HFFc6 (cell line): Measurements from ENCODE around the gene TMEM176B. TPM values are rescaled to one million over a fixed set of nuclear protein-coding genes. Genes with fewer than 3 reads are reported as not detected.

Source experiments
- DNase-seq: peaks from one replicate; pipeline ENCODE4 v3.0.0-alpha.2; 2018
- H3K27ac Mint-ChIP-seq: 2 replicates; pipeline ENCODE4 v1.8.0; 2020; ENCODE audit warnings: mild to moderate bottlenecking, mixed read lengths
- H3K27me3 Mint-ChIP-seq: 2 replicates; pipeline ENCODE4 v1.8.0; 2021; ENCODE audit warnings: mild to moderate bottlenecking, moderate library complexity, mixed read lengths; ENCODE audit not compliant: insufficient read depth
- H3K36me3 Mint-ChIP-seq: 2 replicates; pipeline ENCODE4 v1.8.0; 2021; ENCODE audit warnings: low read depth, mixed read lengths
- H3K4me1 Mint-ChIP-seq: 2 replicates; pipeline ENCODE4 v1.8.0; 2020; ENCODE audit warnings: low read depth, mixed read lengths
- H3K4me3 Mint-ChIP-seq: 2 replicates; pipeline ENCODE4 v1.8.0; 2020; ENCODE audit warnings: mild to moderate bottlenecking, moderate library complexity, mixed read lengths
- H3K9me3 Mint-ChIP-seq: 2 replicates; pipeline ENCODE4 v1.8.0; 2020; ENCODE audit warnings: mild to moderate bottlenecking, mixed read lengths
- total RNA-seq, 6 experiments: library from RNA; stranded (reverse); fragmentation: NEBNext Ultra II Directional; extraction: Animal tissue kit (Norgen Biotek cat#: 25700); gene quantifications; 2 replicates in 1 of 6; 3 replicates in 5 of 6; pipeline ENCODE4 v1.2.3, GENCODE V29; 2021
- TF ChIP-seq, protein P1 (sequence below): fragments of 200-600 bp; sonication (generic); IDR thresholded peaks from 2 replicates; pipeline ENCODE4 v1.5.0; 2021; ENCODE audit warnings: antibody characterized with exemption, mild to moderate bottlenecking

The TMEM176B gene
- total RNA-seq, 6 experiments from 2014 or later: not detected

GRCh38 chr7:150801946-150802771 lies 2.0 kb upstream of the TMEM176B start:
- no peak for DNase-seq
- Mint-ChIP-seq H3K9me3 (no peaks in the 10 kb centered on the region; the same call in 1 of the 2 replicates), H3K27ac (no peak overlapping the region), H3K4me1 (no peaks in the 10 kb centered on the region), H3K36me3 (no peaks in the 10 kb centered on the region), H3K27me3 (peaks cover 10% of the 10 kb centered on the region), H3K4me3 (no peak overlapping the region)
- TF ChIP-seq, protein P1, sequence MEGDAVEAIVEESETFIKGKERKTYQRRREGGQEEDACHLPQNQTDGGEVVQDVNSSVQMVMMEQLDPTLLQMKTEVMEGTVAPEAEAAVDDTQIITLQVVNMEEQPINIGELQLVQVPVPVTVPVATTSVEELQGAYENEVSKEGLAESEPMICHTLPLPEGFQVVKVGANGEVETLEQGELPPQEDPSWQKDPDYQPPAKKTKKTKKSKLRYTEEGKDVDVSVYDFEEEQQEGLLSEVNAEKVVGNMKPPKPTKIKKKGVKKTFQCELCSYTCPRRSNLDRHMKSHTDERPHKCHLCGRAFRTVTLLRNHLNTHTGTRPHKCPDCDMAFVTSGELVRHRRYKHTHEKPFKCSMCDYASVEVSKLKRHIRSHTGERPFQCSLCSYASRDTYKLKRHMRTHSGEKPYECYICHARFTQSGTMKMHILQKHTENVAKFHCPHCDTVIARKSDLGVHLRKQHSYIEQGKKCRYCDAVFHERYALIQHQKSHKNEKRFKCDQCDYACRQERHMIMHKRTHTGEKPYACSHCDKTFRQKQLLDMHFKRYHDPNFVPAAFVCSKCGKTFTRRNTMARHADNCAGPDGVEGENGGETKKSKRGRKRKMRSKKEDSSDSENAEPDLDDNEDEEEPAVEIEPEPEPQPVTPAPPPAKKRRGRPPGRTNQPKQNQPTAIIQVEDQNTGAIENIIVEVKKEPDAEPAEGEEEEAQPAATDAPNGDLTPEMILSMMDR: no peak

- TF ChIP-seq, protein P1: no peak
- Mint-ChIP-seq H3K9me3 (no peaks in the 10 kb centered on the region; the same call in 1 of the 2 replicates), H3K4me3 (no peak overlapping the region), H3K36me3 (no peaks in the 10 kb centered on the region), H3K4me1 (no peaks in the 10 kb centered on the region), H3K27ac (no peak overlapping the region), H3K27me3 (peaks cover 10% of the 10 kb centered on the region)
- no peak for DNase-seq
Observed at GRCh38 chr7:150801242-150801945, 1.2 kb upstream of the TMEM176B start.

DNA sequence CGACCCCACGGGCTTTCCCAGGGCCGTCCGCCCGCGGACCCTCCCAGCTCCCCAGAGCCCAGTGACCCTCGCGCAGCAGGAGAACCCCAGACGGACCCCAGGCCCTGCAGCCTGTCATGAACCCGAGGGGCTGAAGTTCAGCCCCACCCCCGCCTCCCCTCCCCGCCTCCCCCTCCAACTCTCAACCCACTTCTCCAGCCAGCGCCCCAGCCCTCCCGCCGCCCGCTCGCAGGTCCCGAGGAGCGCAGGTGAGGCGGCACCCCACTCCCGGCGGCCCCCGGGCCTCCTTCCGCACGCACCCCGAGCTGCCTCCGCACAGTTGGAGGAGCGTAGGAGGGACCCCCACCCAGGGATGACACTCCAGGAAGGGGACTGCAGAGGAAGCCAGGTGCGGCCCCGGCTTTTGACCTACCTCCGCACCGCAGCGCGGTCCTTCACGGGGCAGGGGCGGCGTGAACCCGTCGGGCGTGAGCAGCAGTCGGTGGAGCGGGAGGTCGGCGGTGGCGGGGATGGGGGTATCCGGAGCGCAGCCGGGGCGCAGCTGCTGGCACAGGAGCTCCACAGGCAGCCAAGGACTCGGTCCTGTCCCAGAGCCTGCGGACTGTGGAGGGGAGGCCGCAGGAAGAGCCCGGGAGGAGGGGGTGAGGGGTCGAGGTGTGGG lies 547 bp upstream of the TMEM176B start, which contains the start of gene TMEM176A:
Gene TMEM176A (plus strand): TSS at position 189 of the 661 bp plus-strand sequence. CDS start 782 bp downstream, outside the sequence.
- Mint-ChIP-seq H3K36me3 (no peaks in the 10 kb centered on the region), H3K9me3 (no peaks in the 10 kb centered on the region; the same call in 1 of the 2 replicates), H3K27ac (no peak within 1 kb of the TSS), H3K4me1 (no peaks in the 10 kb centered on the region), H3K27me3 (peaks cover 10% of the 10 kb centered on the region), H3K4me3 (no peak within 1 kb of the TSS)
- no peak for DNase-seq
- TF ChIP-seq, protein P1: no peak

DNA sequence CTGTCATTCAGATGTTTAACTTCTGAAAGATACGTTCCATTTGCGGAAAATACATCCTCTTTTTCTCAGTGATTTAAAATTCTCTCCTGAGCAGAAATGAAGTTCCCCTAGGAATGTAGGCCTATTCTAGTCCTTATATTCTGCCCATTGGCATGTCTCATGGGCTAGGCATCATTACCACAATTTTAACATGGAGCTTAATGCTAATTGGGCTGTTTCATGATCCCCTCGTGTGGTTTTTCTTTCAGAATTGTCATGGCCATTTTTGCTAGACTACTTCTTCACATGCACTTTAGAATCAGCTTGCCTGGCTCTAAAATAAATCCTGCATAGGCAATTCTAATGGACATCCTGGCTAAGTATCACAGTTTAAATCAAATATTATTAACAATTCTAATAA lies 1.0 kb downstream of the TMEM176B start:
- Mint-ChIP-seq H3K36me3 (no peaks in the 10 kb centered on the region), H3K4me3 (no peak overlapping the region), H3K27me3 (peaks cover 10% of the 10 kb centered on the region), H3K27ac (no peak overlapping the region), H3K9me3 (no peaks in the 10 kb centered on the region; the same call in 1 of the 2 replicates), H3K4me1 (no peaks in the 10 kb centered on the region)
- no peak for DNase-seq
- TF ChIP-seq, protein P1: no peak

- no peak for DNase-seq
- H3K4me1 Mint-ChIP-seq: no peaks in the 10 kb centered on the region
- H3K27me3 Mint-ChIP-seq: peaks cover 10% of the 10 kb centered on the region
- TF ChIP-seq, protein P1: no peak
- no peaks in the 10 kb centered on the region for H3K36me3 Mint-ChIP-seq
- H3K27ac Mint-ChIP-seq: no peak overlapping the region
- no peaks in the 10 kb centered on the region; the same call in 1 of the 2 replicates for H3K9me3 Mint-ChIP-seq
- no peak overlapping the region for H3K4me3 Mint-ChIP-seq
Observed at GRCh38 chr7:150797661-150798060, 2.5 kb downstream of the TMEM176B start.
